ENCODE measurements around the gene MZT1. TPM values are rescaled to one million over a fixed set of nuclear protein-coding genes. Genes with fewer than 3 reads are reported as not detected.

The MZT1 gene
- total and polyA plus RNA-seq, 4 donors, result 1.9 to 16.4 (median 2.3) TPM

GRCh38 chr13:72680353-72680752, 47.1 kb downstream of the MZT1 start:
- H3K4me3 ChIP-seq (ENCODE audit: low read depth in 1 of 3, low read length in 3 of 3), result no peak overlapping the region
- H3K36me3 ChIP-seq (ENCODE audit: control insufficient read depth in 4 of 4, insufficient read depth in 3 of 4, low read depth in 1 of 4, low read length in 3 of 4), result no peaks in the 10 kb centered on the region
- no peak for DNase-seq (ENCODE audit: low spot score)
- WGBS, result 91% methylated on average over 1 of the region's 1 CpG
- no peaks in the 10 kb centered on the region for H3K9me3 ChIP-seq (ENCODE audit: control insufficient read depth in 4 of 4, low read length in 3 of 4)
- H3K27me3 ChIP-seq (ENCODE audit: control insufficient read depth in 4 of 4, insufficient read depth in 4 of 4, low read length in 3 of 4), result no peaks in the 10 kb centered on the region
- H3K27ac ChIP-seq (ENCODE audit: low read depth in 1 of 2, low read length in 2 of 2), result no peak overlapping the region
- TF ChIP-seq RAD21 (IDR thresholded peaks at IDR 0.05), result no peak
- TF ChIP-seq HNF4A (conservative IDR thresholded peaks at IDR 0.05), result no peak
- no peak for TF ChIP-seq TAF1 (conservative IDR thresholded peaks at IDR 0.05)
- TF ChIP-seq EGR1 (IDR thresholded peaks at IDR 0.05; ENCODE audit: low read depth in 2 of 2), result no peak
- no peak for TF ChIP-seq CTCF (IDR thresholded peaks at IDR 0.05; ENCODE audit: low read depth, low read length, missing input control)
- no peak for TF ChIP-seq HNF4G (IDR thresholded peaks at IDR 0.05)
- H3K4me1 ChIP-seq (ENCODE audit: control insufficient read depth in 4 of 4, insufficient read depth in 4 of 4, low read length in 3 of 4), result peaks cover 0 to 1% (median 0%) of the 10 kb centered on the region in 4 donors
- no peak overlapping the region for H3K9ac ChIP-seq (ENCODE audit: low read depth in 1 of 2, low read length in 2 of 2)

GRCh38 chr13:72678312-72678711, 49.1 kb downstream of the MZT1 start:
- WGBS, result 44% methylated on average over 1 of the region's 1 CpG

GRCh38 chr13:72677431-72677830, 50.0 kb downstream of the MZT1 start:
- TF ChIP-seq JUND (IDR thresholded peaks at IDR 0.05) (no peak), CTCF (IDR thresholded peaks at IDR 0.05; ENCODE audit: low read depth, low read length, missing input control) (no peak), FOXA1 (IDR thresholded peaks at IDR 0.05) (no peak), MAX (IDR thresholded peaks at IDR 0.05) (no peak), RXRA (IDR thresholded peaks at IDR 0.05) (no peak), EGR1 (IDR thresholded peaks at IDR 0.05; ENCODE audit: low read depth in 2 of 2) (no peak), ZBTB33 (IDR thresholded peaks at IDR 0.05) (no peak)
- DNase-seq (ENCODE audit: low spot score), result no peak
- no peaks in the 10 kb centered on the region for H3K4me1 ChIP-seq (ENCODE audit: control insufficient read depth in 4 of 4, insufficient read depth in 4 of 4, low read length in 3 of 4)

More at GRCh38 chr13:72678312-72678711, 49.1 kb downstream of the MZT1 start:
- TF ChIP-seq FOXA2 (IDR thresholded peaks at IDR 0.05) (no peak), FOXA1 (IDR thresholded peaks at IDR 0.05) (no peak), HNF4G (IDR thresholded peaks at IDR 0.05) (no peak), MAX (IDR thresholded peaks at IDR 0.05) (no peak)
- Histone ChIP-seq H3K9me3 (ENCODE audit: control insufficient read depth in 4 of 4, low read length in 3 of 4) (no peaks in the 10 kb centered on the region), H3K9ac (ENCODE audit: low read depth in 1 of 2, low read length in 2 of 2) (no peak overlapping the region), H3K36me3 (ENCODE audit: control insufficient read depth in 4 of 4, insufficient read depth in 3 of 4, low read depth in 1 of 4, low read length in 3 of 4) (no peaks in the 10 kb centered on the region), H3K4me3 (ENCODE audit: low read depth in 1 of 3, low read length in 3 of 3) (no peak overlapping the region), H3K27ac (ENCODE audit: low read depth in 1 of 2, low read length in 2 of 2) (no peak overlapping the region), H3K4me1 (ENCODE audit: control insufficient read depth in 4 of 4, insufficient read depth in 4 of 4, low read length in 3 of 4) (no peaks in the 10 kb centered on the region), H3K27me3 (ENCODE audit: control insufficient read depth in 4 of 4, insufficient read depth in 4 of 4, low read length in 3 of 4) (no peaks in the 10 kb centered on the region)
- no peak for DNase-seq (ENCODE audit: low spot score)

More at GRCh38 chr13:72677431-72677830, 50.0 kb downstream of the MZT1 start:
- H3K4me3 ChIP-seq (ENCODE audit: low read depth in 1 of 3, low read length in 3 of 3), result no peak overlapping the region
- H3K27me3 ChIP-seq (ENCODE audit: control insufficient read depth in 4 of 4, insufficient read depth in 4 of 4, low read length in 3 of 4), result no peaks in the 10 kb centered on the region
- no peak overlapping the region for H3K27ac ChIP-seq (ENCODE audit: low read depth in 1 of 2, low read length in 2 of 2)
- H3K9me3 ChIP-seq (ENCODE audit: control insufficient read depth in 4 of 4, low read length in 3 of 4), result no peaks in the 10 kb centered on the region
- no peaks in the 10 kb centered on the region for H3K36me3 ChIP-seq (ENCODE audit: control insufficient read depth in 4 of 4, insufficient read depth in 3 of 4, low read depth in 1 of 4, low read length in 3 of 4)
- H3K9ac ChIP-seq (ENCODE audit: low read depth in 1 of 2, low read length in 2 of 2), result no peak overlapping the region

Measured in liver (tissue), 9 donors.